Smooth muscle cell (in vitro differentiated cells): ENCODE data around the gene STAMBPL1. TPM values are rescaled to one million over a fixed set of nuclear protein-coding genes. Genes with fewer than 3 reads are reported as not detected.

Source experiments
- DNase-seq: peaks from one replicate; lab custom pipeline; 2025; ENCODE audit not compliant: unreplicated experiment; lab: John Stamatoyannopoulos, UW
- H2AFZ ChIP-seq: fragments of 200-600 bp; sonication (generic); 2 replicates; pipeline ENCODE4 v1.6.0; 2016; ENCODE audit warnings: antibody characterized with exemption, low read depth, mild to moderate bottlenecking
- H3F3A ChIP-seq: fragments of 200-600 bp; sonication (generic); 2 replicates; pipeline ENCODE4 v1.6.0; 2017; ENCODE audit warnings: antibody characterized with exemption, low read depth
- H3K27ac ChIP-seq: fragments of 200-600 bp; sonication (generic); 2 replicates; pipeline ENCODE4 v1.5.1; 2016; ENCODE audit warnings: low read depth, mild to moderate bottlenecking
- H3K27me3 ChIP-seq: fragments of 200-600 bp; sonication (generic); 2 replicates; pipeline ENCODE4 v1.6.1; 2016; ENCODE audit warnings: low read depth, mild to moderate bottlenecking
- H3K36me3 ChIP-seq: fragments of 200-600 bp; sonication (generic); 2 replicates; pipeline ENCODE4 v1.5.1; 2016; ENCODE audit warnings: low read depth
- H3K4me1 ChIP-seq: fragments of 200-600 bp; sonication (generic); 2 replicates; pipeline ENCODE4 v1.5.1; 2016; ENCODE audit warnings: low read depth
- H3K4me2 ChIP-seq: fragments of 200-600 bp; sonication (generic); 2 replicates; pipeline ENCODE4 v1.6.0; 2016; ENCODE audit warnings: mild to moderate bottlenecking
- H3K4me3 ChIP-seq: fragments of 200-600 bp; sonication (generic); 2 replicates; pipeline ENCODE4 v1.5.1; 2016; ENCODE audit warnings: mild to moderate bottlenecking
- H3K79me2 ChIP-seq: fragments of 200-600 bp; sonication (generic); 2 replicates; pipeline ENCODE4 v1.6.0; 2016; ENCODE audit warnings: low read depth, mild to moderate bottlenecking
- H3K9ac ChIP-seq: fragments of 200-600 bp; sonication (generic); 2 replicates; pipeline ENCODE4 v1.6.0; 2016; ENCODE audit warnings: low read depth
- H3K9me3 ChIP-seq: fragments of 200-600 bp; sonication (generic); replicated peaks from 2 replicates; pipeline ENCODE4 v1.5.1; 2016; ENCODE audit warnings: low read depth
- H4K20me1 ChIP-seq: fragments of 200-600 bp; sonication (generic); 2 replicates; pipeline ENCODE4 v1.6.0; 2016; ENCODE audit warnings: low read depth
- WGBS: methylation state at CpG from one replicate; pipeline ENCODE4 v1.1.7; 2016; ENCODE audit warnings: low lambda C conversion rate; 5-methylcytosine and 5-hydroxymethylcytosine counted together
- polyA plus RNA-seq: library from polyadenylated mRNA; unstranded; fragments of >200 nt; fragmentation: Nextera tagmentation; extraction: Ambion mirVana; gene quantifications from 2 replicates; pipeline ENCODE4 v1.2.1, GENCODE V29; 2016
- total RNA-seq: library from RNA; depleted of rRNA; stranded (reverse); fragments of >200 nt; gene quantifications from 2 replicates; pipeline ENCODE4 v1.2.3, GENCODE V29; 2014
- TF ChIP-seq, protein P1 (sequence below): fragments of 200-600 bp; sonication (generic); IDR thresholded peaks from 2 replicates; pipeline ENCODE4 v1.5.1; 2017; ENCODE audit warnings: borderline replicate concordance, mild to moderate bottlenecking, antibody characterized with exemption; ENCODE audit not compliant: insufficient read depth, poor library complexity, severe bottlenecking

The STAMBPL1 gene
- total and polyA plus RNA-seq, 2 experiments from 2014 or later: 0.49 to 1.2 TPM

DNA sequence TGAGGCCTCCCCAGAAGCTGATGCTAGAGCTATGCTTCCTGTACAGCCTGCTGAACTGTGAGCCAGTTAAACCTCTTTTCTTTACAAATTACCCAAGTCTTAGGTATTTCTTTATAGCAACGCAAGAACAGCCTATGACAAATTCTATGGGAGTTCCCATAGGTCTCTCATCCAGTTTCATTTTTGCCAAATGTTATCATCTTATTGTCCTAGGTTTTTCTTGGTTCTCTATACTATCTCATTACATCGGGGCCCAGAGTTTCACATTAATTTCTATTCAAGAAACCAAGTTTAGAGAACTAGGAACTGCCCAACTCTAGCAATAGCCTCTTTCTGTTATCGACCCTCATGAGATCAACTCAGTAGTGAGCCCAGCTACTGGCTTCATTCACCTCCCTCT, 56.6 kb downstream of the STAMBPL1 start:
- Histone ChIP-seq H3K36me3 (peaks cover 27% of the 10 kb centered on the region), H4K20me1 (peaks cover 53% of the 10 kb centered on the region), H3K27me3 (no peaks in the 10 kb centered on the region), H3K4me1 (no peaks in the 10 kb centered on the region), H2AFZ (no peak overlapping the region), H3K4me3 (no peak overlapping the region), H3F3A (peaks cover 72% of the 10 kb centered on the region), H3K79me2 (no peaks in the 10 kb centered on the region), H3K9me3 (no peaks in the 10 kb centered on the region), H3K9ac (no peak overlapping the region), H3K4me2 (no peak overlapping the region), H3K27ac (peak overlapping the region; percentile 16)
- WGBS: 98% methylated on average over 3 of the region's 3 CpGs
- no peak for DNase-seq
- TF ChIP-seq, protein P1, sequence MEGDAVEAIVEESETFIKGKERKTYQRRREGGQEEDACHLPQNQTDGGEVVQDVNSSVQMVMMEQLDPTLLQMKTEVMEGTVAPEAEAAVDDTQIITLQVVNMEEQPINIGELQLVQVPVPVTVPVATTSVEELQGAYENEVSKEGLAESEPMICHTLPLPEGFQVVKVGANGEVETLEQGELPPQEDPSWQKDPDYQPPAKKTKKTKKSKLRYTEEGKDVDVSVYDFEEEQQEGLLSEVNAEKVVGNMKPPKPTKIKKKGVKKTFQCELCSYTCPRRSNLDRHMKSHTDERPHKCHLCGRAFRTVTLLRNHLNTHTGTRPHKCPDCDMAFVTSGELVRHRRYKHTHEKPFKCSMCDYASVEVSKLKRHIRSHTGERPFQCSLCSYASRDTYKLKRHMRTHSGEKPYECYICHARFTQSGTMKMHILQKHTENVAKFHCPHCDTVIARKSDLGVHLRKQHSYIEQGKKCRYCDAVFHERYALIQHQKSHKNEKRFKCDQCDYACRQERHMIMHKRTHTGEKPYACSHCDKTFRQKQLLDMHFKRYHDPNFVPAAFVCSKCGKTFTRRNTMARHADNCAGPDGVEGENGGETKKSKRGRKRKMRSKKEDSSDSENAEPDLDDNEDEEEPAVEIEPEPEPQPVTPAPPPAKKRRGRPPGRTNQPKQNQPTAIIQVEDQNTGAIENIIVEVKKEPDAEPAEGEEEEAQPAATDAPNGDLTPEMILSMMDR: no peak

DNA sequence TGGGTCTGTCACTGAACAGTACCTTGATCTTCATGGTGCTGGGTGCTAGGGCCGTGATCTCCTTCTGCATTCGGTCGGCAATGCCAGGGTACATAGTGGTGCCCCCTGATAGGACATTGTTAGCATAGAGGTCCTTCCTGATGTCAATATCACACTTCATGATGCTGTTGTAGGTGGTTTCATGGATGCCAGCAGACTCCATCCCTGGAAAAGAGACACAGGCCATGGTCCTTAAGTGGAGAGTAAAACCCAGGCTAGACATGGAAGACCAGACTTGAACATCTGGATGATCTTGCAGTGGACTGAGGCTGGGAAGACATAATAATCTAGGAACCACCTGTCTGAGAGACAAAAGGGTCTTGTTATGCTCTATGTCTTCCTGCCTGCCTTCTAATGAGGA, 58.0 kb downstream of the STAMBPL1 start:
- H4K20me1 ChIP-seq: peaks cover 67% of the 10 kb centered on the region
- no peaks in the 10 kb centered on the region for H3K27me3 ChIP-seq
- DNase-seq: no peak
- no peaks in the 10 kb centered on the region for H3K4me1 ChIP-seq
- H3F3A ChIP-seq: peaks cover 80% of the 10 kb centered on the region
- TF ChIP-seq, protein P1: no peak
- H3K36me3 ChIP-seq: peaks cover 40% of the 10 kb centered on the region
- H3K4me3 ChIP-seq: no peak overlapping the region
- H3K4me2 ChIP-seq: no peak overlapping the region
- no peak overlapping the region for H2AFZ ChIP-seq
- H3K9ac ChIP-seq: no peak overlapping the region
- H3K79me2 ChIP-seq: no peaks in the 10 kb centered on the region
- H3K9me3 ChIP-seq: no peaks in the 10 kb centered on the region
- H3K27ac ChIP-seq: no peak overlapping the region
- 96% methylated on average over 3 of the region's 3 CpGs for WGBS

DNA sequence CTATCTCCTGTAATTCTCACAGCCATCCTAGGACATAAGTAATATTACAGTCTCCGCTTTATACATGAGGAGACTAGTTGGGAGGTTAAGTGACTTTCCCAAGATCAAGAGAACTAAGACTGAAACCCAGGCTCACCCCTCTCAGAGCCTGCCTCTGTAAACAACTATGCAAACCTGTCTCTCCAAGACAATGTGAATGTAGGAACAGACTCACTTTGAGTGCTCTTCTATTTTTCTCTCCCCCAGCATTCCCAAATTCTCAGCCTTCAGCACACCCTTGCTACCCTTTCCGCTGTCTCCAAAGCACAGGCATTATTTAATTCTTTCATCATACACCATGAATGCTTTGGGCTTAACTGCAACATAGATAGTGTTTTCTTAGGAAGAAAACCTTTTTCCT, 58.9 kb downstream of the STAMBPL1 start:
- 98% methylated on average over 2 of the region's 2 CpGs for WGBS
- Histone ChIP-seq H4K20me1 (peaks cover 76% of the 10 kb centered on the region), H3K27me3 (no peaks in the 10 kb centered on the region), H3K9me3 (no peaks in the 10 kb centered on the region), H3K79me2 (no peaks in the 10 kb centered on the region), H3K36me3 (peaks cover 45% of the 10 kb centered on the region), H3K4me2 (no peak overlapping the region), H3K9ac (no peak overlapping the region), H3F3A (peaks cover 82% of the 10 kb centered on the region), H2AFZ (no peak overlapping the region), H3K4me1 (no peaks in the 10 kb centered on the region), H3K4me3 (no peak overlapping the region), H3K27ac (peak overlapping the region; percentile 18)
- TF ChIP-seq, protein P1: no peak
- DNase-seq: no peak

DNA sequence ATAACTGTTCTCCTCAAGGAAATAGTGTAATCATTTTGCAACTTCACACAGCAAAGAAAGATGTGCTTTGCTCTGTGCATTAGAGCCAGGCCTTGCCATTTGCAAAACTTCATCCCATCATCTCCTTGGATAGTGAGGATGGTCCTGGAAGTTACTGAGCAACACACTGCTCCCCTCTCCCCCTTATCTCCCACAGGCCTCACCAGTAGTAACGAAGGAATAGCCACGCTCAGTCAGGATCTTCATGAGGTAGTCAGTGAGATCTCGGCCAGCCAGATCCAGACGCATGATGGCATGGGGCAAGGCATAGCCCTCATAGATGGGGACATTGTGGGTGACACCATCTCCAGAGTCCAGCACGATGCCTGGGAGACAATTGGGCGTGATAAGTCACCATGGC, 61.0 kb downstream of the STAMBPL1 start:
- peaks cover 92% of the 10 kb centered on the region for H4K20me1 ChIP-seq
- TF ChIP-seq, protein P1: no peak
- H3K4me2 ChIP-seq: no peak overlapping the region
- no peak for DNase-seq
- no peaks in the 10 kb centered on the region for H3K9me3 ChIP-seq
- H3F3A ChIP-seq: peaks cover 89% of the 10 kb centered on the region
- H3K36me3 ChIP-seq: peaks cover 55% of the 10 kb centered on the region
- no peaks in the 10 kb centered on the region for H3K4me1 ChIP-seq
- H3K27ac ChIP-seq: peak overlapping the region; percentile 35
- H3K27me3 ChIP-seq: no peaks in the 10 kb centered on the region
- no peak overlapping the region for H3K9ac ChIP-seq
- H3K79me2 ChIP-seq: peaks cover 13% of the 10 kb centered on the region
- H2AFZ ChIP-seq: no peak overlapping the region
- H3K4me3 ChIP-seq: no peak overlapping the region
- WGBS: 90% methylated on average over 6 of the region's 6 CpGs
